Activated naive CD8-positive, alpha-beta T cell treated with anti-CD3 and anti-CD28 coated beads, Interleukin-2, amount 10 ng/mL, durations not matched to agents 7 days and 5 days (primary cell): Measurements from ENCODE around the gene STON2. TPM values are rescaled to one million over a fixed set of nuclear protein-coding genes. Genes with fewer than 3 reads are reported as not detected.

Source experiments
- ATAC-seq: fragments of 150-1000 bp; cut with Tn5 transposase; one replicate; pipeline ENCODE4 v1.10.0; 2021; ENCODE audit warnings: low read depth, moderate library complexity
- POLR2A ChIA-PET: fragments of 350-600 bp; sonication (Branson Sonifier 250); formaldehyde crosslinking; loops from one replicate; lab custom pipeline; 2021; ENCODE audit warnings: antibody characterized with exemption; lab: Charles Lee
- DNase-seq: peaks from one replicate; pipeline ENCODE4 v3.0.0; 2021
- H3K27ac Mint-ChIP-seq: one replicate; pipeline ENCODE4 v1.8.0; 2022; ENCODE audit warnings: mild to moderate bottlenecking, mixed read lengths
- H3K27me3 Mint-ChIP-seq: one replicate; pipeline ENCODE4 v1.8.0; 2022; ENCODE audit warnings: mild to moderate bottlenecking, moderate library complexity, mixed read lengths
- H3K36me3 Mint-ChIP-seq: one replicate; pipeline ENCODE4 v1.8.0; 2021; ENCODE audit warnings: mild to moderate bottlenecking, mixed read lengths
- H3K4me1 Mint-ChIP-seq: one replicate; pipeline ENCODE4 v1.8.0; 2021; ENCODE audit warnings: mixed read lengths
- H3K4me3 Mint-ChIP-seq: one replicate; pipeline ENCODE4 v1.8.0; 2022; ENCODE audit warnings: mild to moderate bottlenecking, moderate library complexity, mixed read lengths
- H3K9me3 Mint-ChIP-seq: one replicate; pipeline ENCODE4 v1.8.0; 2021; ENCODE audit warnings: mixed read lengths
- total RNA-seq, 2 experiments: library from RNA; stranded (reverse); gene quantifications; one replicate each; pipeline ENCODE4 v1.2.3, GENCODE V29; 2021

Gene STON2
- total RNA-seq, 2 experiments from 2014 or later, result not detected

DNA sequence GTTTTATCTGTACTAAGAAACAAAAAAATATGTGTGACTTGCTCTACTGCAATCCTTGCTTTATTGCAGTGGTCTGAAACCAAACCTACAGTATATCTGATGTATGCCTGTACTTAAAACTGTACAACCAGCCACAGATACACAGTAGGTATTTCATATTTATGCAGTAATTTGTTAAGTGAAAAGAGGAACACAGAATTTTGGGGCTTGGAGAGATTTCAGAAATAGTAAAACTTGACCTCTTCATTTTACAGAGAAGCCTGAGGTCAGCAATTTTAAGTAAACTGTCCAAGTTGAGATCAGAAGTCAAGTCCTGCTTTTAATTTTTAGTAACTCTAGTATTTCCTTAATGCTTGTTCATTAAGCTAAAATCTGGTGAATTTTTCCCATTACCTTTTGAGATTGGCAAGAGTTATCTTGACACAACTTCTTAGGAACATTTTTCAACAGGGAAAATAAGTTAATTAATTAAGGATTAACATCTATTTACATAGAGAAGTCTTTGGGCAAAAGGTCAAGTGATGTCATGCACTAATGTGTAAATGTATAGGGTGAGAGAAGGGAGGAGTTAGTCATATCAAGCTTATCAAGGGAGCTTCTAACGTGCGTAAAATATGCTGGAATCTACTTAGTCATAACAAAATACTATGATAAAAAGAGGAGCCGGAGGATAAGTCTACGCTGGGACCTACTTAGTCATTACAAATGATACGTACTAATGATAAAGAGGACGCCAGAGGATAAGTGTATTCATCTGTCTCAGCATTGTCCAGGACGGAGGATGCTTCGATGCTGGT, 113.4 kb downstream of the STON2 start:
- no peaks in the 10 kb centered on the region for H3K36me3 Mint-ChIP-seq
- H3K4me3 Mint-ChIP-seq, result no peak overlapping the region
- no peaks in the 10 kb centered on the region for H3K9me3 Mint-ChIP-seq
- H3K27me3 Mint-ChIP-seq, result peaks cover 7% of the 10 kb centered on the region
- DNase-seq (no peak), ATAC-seq (no peak)
- no peaks in the 10 kb centered on the region for H3K4me1 Mint-ChIP-seq
- POLR2A ChIA-PET, result no interaction called here
- no peak overlapping the region for H3K27ac Mint-ChIP-seq

DNA sequence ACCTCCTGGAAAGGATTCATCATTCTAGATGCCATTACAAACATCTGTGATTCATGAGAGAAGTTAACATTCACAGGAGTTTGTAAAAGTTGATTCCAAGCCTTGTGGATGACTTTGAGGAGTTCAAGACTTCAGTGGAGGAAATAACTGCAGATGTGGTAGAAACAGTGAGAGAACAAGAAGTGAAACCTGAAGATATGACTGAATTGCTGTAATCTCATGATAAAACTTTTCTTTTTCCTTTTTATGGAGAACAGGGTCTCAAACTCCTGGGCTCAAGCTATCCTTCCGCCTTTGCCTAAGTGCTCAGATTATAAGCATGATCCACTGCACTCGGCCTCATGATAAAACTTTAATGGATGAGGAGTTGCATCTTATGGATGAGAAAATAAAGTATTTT, 114.9 kb downstream of the STON2 start:
- POLR2A ChIA-PET, result no interaction called here
- DNase-seq, result no peak

DNA sequence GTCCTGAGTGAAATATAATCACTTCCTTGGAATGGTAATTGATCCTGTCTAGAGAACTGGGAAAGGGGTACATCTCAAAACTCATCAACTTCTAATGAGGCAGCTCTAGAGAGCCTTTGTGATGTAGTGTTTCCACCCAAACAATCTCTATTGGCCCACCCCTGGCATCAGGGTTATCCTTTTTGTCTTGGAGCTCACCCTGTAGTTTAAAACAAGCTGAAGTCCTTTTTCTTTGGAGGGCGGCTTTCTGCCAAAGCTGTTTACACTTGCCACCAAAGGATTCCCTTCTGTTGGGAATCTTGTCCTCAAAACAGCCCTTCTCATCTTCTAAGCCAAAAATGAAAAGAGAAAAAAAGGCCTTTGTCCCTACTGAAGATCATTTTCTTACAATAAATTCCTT, 118.8 kb downstream of the STON2 start:
- Mint-ChIP-seq H3K27ac (no peak overlapping the region), H3K36me3 (no peaks in the 10 kb centered on the region), H3K9me3 (no peaks in the 10 kb centered on the region), H3K27me3 (peaks cover 5% of the 10 kb centered on the region), H3K4me1 (no peaks in the 10 kb centered on the region), H3K4me3 (no peak overlapping the region)
- no peak for DNase-seq
- ATAC-seq, result no peak
- POLR2A ChIA-PET, result no interaction called here

More for the DNA sequence above, 114.9 kb downstream of the STON2 start:
- Mint-ChIP-seq H3K9me3 (no peaks in the 10 kb centered on the region), H3K27ac (no peak overlapping the region), H3K4me1 (no peaks in the 10 kb centered on the region), H3K27me3 (peaks cover 7% of the 10 kb centered on the region), H3K4me3 (no peak overlapping the region), H3K36me3 (no peaks in the 10 kb centered on the region)
- no peak for ATAC-seq

DNA sequence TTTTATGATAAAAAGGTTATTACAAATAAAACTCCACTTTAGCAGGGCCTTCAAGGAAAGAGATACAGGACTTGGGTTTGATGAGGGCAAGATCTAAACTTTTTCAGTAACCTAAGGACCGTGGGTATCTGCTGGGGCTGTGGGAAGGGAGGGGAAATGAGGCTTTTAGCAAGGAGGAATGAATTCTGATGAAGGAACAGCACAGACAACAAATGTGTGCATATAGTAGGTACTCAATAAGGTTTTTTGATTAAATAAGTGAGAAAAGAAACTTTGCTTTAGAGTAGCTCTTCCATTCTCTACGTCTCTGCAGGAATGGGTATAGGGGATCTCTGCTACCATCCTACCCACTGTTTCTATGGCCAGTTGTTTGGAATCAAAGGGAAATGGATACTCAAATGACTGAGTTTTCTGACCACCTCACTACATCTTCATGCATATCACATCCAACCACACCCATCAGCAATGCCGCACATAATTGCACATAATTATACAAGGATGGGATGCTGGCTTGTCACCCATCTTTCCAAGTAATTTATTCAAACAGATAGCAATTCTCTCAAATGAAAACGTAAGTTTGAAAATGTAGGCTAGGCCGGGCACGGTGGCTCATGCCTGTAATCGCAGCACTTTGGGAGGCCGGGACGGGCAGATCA, 119.9 kb downstream of the STON2 start:
- DNase-seq, result no peak
- ATAC-seq, result no peak
- Mint-ChIP-seq H3K9me3 (no peaks in the 10 kb centered on the region), H3K4me1 (no peaks in the 10 kb centered on the region), H3K27ac (no peak overlapping the region), H3K4me3 (no peak overlapping the region), H3K27me3 (peaks cover 5% of the 10 kb centered on the region), H3K36me3 (no peaks in the 10 kb centered on the region)
- POLR2A ChIA-PET, result no interaction called here

DNA sequence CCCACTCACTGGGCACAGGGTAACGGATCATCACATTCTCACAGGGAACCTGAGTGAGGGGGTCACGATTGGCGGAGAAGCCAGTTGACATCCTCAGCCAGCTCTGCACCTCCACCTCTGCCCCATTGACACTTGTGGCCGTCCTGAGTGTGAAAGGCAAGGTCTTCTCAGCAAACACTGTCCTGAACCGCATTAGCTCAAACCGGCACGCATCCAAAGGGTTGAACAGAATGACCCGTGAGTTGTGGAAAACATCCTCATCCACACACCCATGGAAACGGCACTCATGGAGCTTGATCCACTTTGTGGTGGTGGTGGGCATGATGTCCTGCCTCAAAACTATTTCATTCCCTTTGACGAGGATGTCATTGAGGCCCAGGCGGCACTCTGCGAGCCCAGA, 123.0 kb downstream of the STON2 start:
- Mint-ChIP-seq H3K27ac (no peak overlapping the region), H3K9me3 (no peaks in the 10 kb centered on the region)
- POLR2A ChIA-PET, result no interaction called here

DNA sequence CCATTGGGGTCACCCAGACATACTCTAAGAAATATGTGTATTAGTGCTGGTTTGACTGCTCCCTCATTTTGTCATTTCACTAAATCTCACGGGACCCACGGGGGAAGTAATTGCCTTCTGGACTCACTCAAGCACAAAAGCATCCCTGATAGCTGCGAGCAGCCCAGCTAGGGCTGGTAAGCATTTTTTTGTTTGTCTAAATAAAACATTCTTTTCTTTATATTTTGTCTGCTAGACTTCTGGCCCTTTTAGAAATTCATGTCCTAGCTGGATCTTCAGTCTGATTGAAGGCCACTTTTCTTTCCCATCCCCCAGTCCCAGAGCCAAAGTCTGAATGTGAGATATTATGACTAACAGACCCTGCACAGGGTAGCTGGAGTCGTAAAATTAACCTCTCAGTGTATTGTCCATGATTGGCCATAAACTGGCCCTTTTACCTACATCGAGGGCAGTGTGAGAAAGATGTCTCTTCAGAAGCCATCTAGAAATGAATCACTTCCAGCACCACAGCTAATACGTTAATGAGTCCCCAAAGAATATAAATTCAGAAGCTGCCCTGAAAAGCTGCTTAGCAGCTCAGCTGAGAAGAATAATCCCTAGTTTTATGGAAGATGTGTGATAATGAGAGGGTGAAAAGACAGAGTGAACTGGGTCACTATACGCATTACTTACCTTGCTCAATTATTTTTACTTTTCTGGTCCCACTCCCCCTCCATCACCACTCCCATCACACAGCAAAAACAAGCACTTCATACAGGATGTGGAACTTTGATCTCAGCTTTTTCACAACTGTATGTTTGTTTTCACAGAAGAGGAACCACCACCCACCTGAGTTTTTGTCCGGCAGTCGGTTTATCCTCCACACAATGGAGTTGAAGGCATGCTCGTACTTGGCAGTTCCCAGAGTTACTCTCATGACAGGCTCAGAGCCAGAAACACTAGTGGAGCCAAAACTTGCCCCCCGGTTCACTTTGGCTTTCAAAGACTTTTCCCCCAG, 123.8 kb downstream of the STON2 start:
- no peak for DNase-seq
- Mint-ChIP-seq H3K27ac (no peak overlapping the region), H3K36me3 (no peaks in the 10 kb centered on the region), H3K4me1 (no peaks in the 10 kb centered on the region), H3K4me3 (no peak overlapping the region), H3K27me3 (peaks cover 5% of the 10 kb centered on the region), H3K9me3 (no peaks in the 10 kb centered on the region)
- ATAC-seq, result no peak
- POLR2A ChIA-PET, result no interaction called here

More for the DNA sequence above, 123.0 kb downstream of the STON2 start:
- Mint-ChIP-seq H3K4me1 (no peaks in the 10 kb centered on the region), H3K4me3 (no peak overlapping the region), H3K36me3 (no peaks in the 10 kb centered on the region), H3K27me3 (peaks cover 5% of the 10 kb centered on the region)
- no peak for DNase-seq
- no peak for ATAC-seq

DNA sequence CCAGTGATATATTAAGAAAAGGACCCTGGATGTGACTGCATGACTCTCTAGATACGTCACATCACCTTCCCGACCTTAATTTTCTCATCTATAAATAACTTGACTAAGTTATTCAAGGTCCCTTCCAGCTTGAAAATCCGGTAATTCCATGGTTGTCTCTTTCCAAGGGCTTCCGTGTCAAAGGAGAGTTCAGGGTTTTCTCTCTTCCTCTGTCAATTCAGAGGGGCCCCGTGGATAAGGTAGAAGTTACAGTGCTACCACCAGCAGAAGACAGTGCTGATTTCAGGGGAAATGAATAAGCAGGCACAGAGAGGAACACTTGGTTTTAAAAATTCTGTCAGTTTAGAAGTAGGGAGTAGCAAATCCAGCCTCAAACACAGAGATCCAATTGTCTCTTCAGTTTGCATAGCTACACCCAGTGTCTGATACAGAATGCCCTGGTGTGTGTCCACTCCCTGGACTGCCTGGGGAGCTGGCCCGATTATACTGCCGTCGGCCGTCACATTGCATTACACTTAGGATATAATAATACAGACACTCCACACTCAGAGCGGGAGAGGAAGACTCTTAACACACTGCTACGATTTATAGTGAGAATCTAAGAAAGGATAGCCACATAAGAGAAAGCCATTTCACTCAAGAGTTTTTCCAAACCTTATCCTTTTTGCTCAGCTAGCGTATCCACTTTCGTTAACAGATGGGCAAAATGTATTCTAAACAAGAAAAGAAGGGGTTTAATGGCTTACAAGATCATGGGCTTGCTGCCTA, 124.6 kb downstream of the STON2 start:
- H3K4me3 Mint-ChIP-seq, result no peak overlapping the region
- H3K9me3 Mint-ChIP-seq, result no peaks in the 10 kb centered on the region
- no peak overlapping the region for H3K27ac Mint-ChIP-seq
- no peaks in the 10 kb centered on the region for H3K4me1 Mint-ChIP-seq
- ATAC-seq, result no peak
- H3K36me3 Mint-ChIP-seq, result no peaks in the 10 kb centered on the region
- POLR2A ChIA-PET, result no interaction called here
- H3K27me3 Mint-ChIP-seq, result peaks cover 5% of the 10 kb centered on the region
- DNase-seq, result no peak

DNA sequence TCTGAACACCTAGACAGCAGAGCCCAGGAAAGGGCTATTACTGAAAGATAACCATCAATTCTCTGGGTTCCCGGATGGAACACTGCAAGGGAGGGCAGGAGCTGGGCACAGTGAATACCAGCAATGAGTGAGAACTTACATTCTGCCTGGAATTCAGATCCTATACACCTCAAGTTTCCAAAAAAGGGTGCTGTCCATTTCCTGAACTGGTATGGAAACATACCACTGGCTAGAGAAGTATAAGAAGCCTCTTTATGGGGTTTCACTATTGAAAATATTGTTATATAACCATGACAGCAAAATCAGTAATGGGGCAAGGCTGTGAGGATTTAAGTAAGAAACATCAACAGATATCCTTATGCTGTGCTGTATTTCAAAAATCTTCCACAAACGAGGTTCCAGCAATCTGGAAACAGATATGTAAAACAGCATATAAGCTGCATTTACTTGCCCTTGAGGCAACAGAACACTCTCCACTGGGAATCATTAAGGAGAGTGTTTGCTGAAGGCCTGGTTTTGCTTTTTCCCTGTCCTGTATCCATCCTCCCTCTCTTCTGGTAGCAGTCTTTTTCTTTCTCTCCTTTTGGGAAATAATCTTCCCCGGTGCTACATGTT, 126.1 kb downstream of the STON2 start:
- Mint-ChIP-seq H3K36me3 (no peaks in the 10 kb centered on the region), H3K27me3 (peaks cover 8% of the 10 kb centered on the region), H3K9me3 (no peaks in the 10 kb centered on the region), H3K27ac (no peak overlapping the region), H3K4me1 (no peaks in the 10 kb centered on the region), H3K4me3 (no peak overlapping the region)
- DNase-seq (no peak), ATAC-seq (no peak)
- POLR2A ChIA-PET, result no interaction called here

DNA sequence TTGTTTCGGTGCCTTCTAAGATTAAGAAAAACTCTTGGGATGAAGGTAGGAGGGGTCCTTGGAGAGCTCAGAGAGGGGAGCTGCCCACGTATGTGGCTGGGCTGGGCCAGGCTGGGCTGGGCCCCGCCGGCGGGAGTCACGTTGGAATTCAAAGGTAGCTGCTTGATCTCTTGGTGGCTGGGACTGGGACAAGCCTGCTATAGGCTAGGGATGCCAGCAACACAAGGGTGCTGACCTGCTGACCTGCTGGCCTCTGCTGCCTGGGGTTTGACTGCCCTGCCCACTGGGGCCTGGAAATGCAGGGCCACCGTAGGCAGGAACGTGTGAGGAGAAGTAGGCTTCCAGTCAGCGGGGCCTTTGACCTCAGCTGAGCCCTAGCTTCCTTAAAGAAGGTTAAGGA, 126.6 kb downstream of the STON2 start:
- no peak for ATAC-seq
- H3K27me3 Mint-ChIP-seq, result peaks cover 11% of the 10 kb centered on the region
- H3K4me3 Mint-ChIP-seq, result no peak overlapping the region
- H3K36me3 Mint-ChIP-seq, result no peaks in the 10 kb centered on the region
- no peaks in the 10 kb centered on the region for H3K9me3 Mint-ChIP-seq
- no peak overlapping the region for H3K27ac Mint-ChIP-seq
- no peak for DNase-seq
- peaks cover 2% of the 10 kb centered on the region for H3K4me1 Mint-ChIP-seq
- POLR2A ChIA-PET, result no interaction called here

DNA sequence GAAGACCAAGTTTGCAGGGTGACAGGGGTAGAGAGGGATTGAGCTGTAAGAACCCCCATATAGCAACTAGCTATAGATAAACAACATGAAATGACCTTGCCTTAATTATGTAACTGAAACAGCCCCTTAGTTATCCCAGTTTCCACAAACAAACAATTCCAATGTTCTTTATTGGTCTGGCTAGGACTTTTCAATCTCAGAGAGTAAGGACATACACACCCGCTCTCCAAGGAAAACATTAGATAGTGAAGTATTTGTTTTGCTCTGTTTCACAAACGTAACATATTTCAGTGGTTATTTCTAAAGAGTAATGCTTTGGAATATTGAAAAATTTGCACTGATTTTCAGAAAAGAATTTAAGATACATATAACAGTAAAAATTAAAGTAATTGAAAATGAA, 127.8 kb downstream of the STON2 start:
- DNase-seq, result no peak
- Mint-ChIP-seq H3K4me1 (peaks cover 11% of the 10 kb centered on the region), H3K27me3 (peaks cover 21% of the 10 kb centered on the region), H3K27ac (no peak overlapping the region), H3K36me3 (no peaks in the 10 kb centered on the region), H3K4me3 (no peak overlapping the region), H3K9me3 (no peaks in the 10 kb centered on the region)
- POLR2A ChIA-PET, result no interaction called here
- no peak for ATAC-seq

DNA sequence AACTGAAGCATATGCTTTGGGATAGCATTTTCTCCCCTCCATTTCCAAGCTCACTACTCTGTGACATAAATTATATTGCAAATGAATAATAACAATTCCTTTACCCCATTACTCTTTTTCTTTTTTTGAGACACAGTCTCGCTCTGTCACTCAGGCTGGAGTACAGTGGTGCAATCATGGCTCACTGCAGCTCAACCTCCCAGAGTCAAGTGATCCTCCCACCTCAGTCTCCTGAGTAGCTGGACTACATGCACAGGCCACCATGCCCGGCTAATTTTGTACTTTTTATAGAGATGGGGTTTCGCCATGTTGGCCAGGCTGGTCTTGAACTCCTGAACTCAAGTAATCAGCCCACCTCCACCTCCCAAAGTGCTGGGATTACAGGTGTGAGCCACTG, 130.1 kb downstream of the STON2 start:
- DNase-seq (no peak), ATAC-seq (no peak)
- H3K27me3 Mint-ChIP-seq, result peaks cover 26% of the 10 kb centered on the region
- no peaks in the 10 kb centered on the region for H3K9me3 Mint-ChIP-seq
- H3K4me3 Mint-ChIP-seq, result no peak overlapping the region
- no peaks in the 10 kb centered on the region for H3K36me3 Mint-ChIP-seq
- peaks cover 11% of the 10 kb centered on the region for H3K4me1 Mint-ChIP-seq
- POLR2A ChIA-PET, result no interaction called here
- no peak overlapping the region for H3K27ac Mint-ChIP-seq

DNA sequence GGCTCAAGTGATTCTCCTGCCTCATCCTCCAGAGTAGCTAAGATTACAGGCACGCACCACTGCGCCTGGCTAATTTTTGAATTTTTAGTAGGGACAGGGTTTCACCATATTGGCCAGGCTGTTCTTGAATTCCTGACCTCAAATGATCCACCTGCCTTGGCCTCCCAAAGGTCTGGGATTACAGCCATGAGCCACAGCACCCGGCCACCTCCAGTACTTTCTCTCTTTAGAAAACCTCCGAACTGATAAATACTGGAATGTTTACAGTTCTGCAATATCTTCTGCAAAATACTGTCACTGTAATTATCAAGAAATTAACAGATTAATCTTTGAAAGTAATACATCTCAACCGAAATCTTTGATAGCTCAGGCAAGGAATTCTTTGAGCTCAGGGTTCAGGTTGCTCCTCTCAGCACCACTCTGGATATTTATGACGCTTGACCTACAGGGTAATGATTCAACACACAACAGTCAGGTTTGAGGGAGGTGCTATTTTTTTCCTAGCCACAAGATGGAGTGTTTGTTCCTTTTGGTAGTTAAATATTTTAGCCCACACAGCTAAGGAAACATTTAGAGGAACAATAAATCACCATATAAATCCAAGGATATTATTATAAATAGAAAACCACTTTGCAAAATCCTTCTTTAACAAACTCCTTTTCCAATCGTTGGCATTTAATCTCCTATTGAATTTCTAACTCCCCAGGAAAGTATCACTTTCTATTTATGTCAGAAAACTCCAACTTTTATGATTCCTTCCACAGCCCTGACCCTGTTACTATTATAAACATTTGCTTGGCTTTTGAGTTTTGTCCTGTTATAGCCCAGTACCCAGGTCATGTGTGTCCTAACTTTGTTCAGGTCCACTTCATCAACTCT, 130.8 kb downstream of the STON2 start:
- Mint-ChIP-seq H3K9me3 (no peaks in the 10 kb centered on the region), H3K4me1 (peaks cover 11% of the 10 kb centered on the region), H3K27me3 (peaks cover 24% of the 10 kb centered on the region), H3K4me3 (no peak overlapping the region), H3K36me3 (no peaks in the 10 kb centered on the region), H3K27ac (no peak overlapping the region)
- POLR2A ChIA-PET, result no interaction called here
- ATAC-seq (no peak), DNase-seq (no peak)
